IMR-90 (cell line): Measurements from ENCODE around the gene CDK15. TPM values are rescaled to one million over a fixed set of nuclear protein-coding genes. Genes with fewer than 3 reads are reported as not detected.

Source experiments
- ATAC-seq: fragments of 200-7000 bp; cut with Tn5 transposase; 2 replicates; pipeline ENCODE4 v1.9.1; 2020; ENCODE audit warnings: low read depth, mild to moderate bottlenecking, moderate library complexity
- BruUV-seq: library from RNA; stranded (reverse); fragments of 400-500 nt; replicated peaks from 2 replicates; lab custom pipeline; 2021; lab: Mats Ljungman, UMichigan
- CTCF ChIA-PET: fragments of 300-600 bp; formaldehyde crosslinking; extraction: SDS; loops from one replicate; lab custom pipeline; 2021; ENCODE audit warnings: antibody characterized with exemption; lab: Yijun Ruan, JAX
- POLR2A ChIA-PET: fragments of 300-600 bp; sonication (Branson Sonifier 250); formaldehyde crosslinking; loops from one replicate; lab custom pipeline; 2022; ENCODE audit warnings: antibody characterized with exemption; ENCODE audit not compliant: unreplicated experiment; lab: Charles Lee
- DNase-seq: peaks from one replicate; pipeline ENCODE4 v3.0.0; 2013
- H2AFZ ChIP-seq: replicated peaks from 2 replicates; pipeline ENCODE3; 2013; ENCODE audit warnings: low read length, mild to moderate bottlenecking; ENCODE audit not compliant: poor library complexity
- H2AK5ac ChIP-seq: 2 replicates; pipeline ENCODE4 v1.6.1; 2013; ENCODE audit warnings: low read depth, low read length, inconsistent platforms
- H2AK9ac ChIP-seq: replicated peaks from 2 replicates; pipeline ENCODE3; 2013; ENCODE audit warnings: mild to moderate bottlenecking, low read depth, low read length, moderate library complexity; ENCODE audit not compliant: poor library complexity
- H2BK120ac ChIP-seq: 2 replicates; pipeline ENCODE4 v1.6.1; 2013; ENCODE audit warnings: low read depth, low read length, inconsistent platforms
- H2BK15ac ChIP-seq: 3 replicates; pipeline ENCODE4 v1.6.1; 2013; ENCODE audit warnings: low read depth, low read length, inconsistent platforms
- H2BK20ac ChIP-seq: 2 replicates; pipeline ENCODE4 v1.6.1; 2013; ENCODE audit warnings: low read depth, mild to moderate bottlenecking, inconsistent platforms, low read length, moderate library complexity
- H2BK5ac ChIP-seq: 2 replicates; pipeline ENCODE4 v1.6.1; 2013; ENCODE audit warnings: mild to moderate bottlenecking, low read depth, low read length, inconsistent platforms; ENCODE audit not compliant: poor library complexity, severe bottlenecking
- H3K14ac ChIP-seq: replicated peaks from 2 replicates; pipeline ENCODE4 v1.6.1; 2013; ENCODE audit warnings: low read depth, low read length, inconsistent platforms
- H3K18ac ChIP-seq: 2 replicates; pipeline ENCODE4 v1.6.1; 2013; ENCODE audit warnings: low read depth, low read length, control low read depth
- H3K23ac ChIP-seq: 2 replicates; pipeline ENCODE4 v1.6.1; 2013; ENCODE audit warnings: low read depth, low read length, inconsistent platforms
- H3K27ac ChIP-seq: 2 replicates; pipeline ENCODE4 v1.5.1; 2013; ENCODE audit warnings: mild to moderate bottlenecking, control low read depth, low read length; ENCODE audit not compliant: insufficient read depth
- H3K27me3 ChIP-seq: 2 replicates; pipeline ENCODE4 v1.6.1; 2013; ENCODE audit warnings: low read length; ENCODE audit not compliant: control insufficient read depth, insufficient read depth
- H3K36me3 ChIP-seq: 2 replicates; pipeline ENCODE4 v1.6.1; 2013; ENCODE audit warnings: low read length, mixed read lengths; ENCODE audit not compliant: control insufficient read depth, insufficient read depth
- H3K4ac ChIP-seq: 2 replicates; pipeline ENCODE4 v1.6.1; 2013; ENCODE audit warnings: low read depth, low read length, inconsistent platforms
- H3K4me1 ChIP-seq: 2 replicates; pipeline ENCODE4 v1.6.1; 2013; ENCODE audit warnings: low read length, mixed read lengths; ENCODE audit not compliant: control insufficient read depth, insufficient read depth
- H3K4me2 ChIP-seq: 2 replicates; pipeline ENCODE4 v1.6.1; 2013; ENCODE audit warnings: low read depth, mild to moderate bottlenecking, control low read depth, low read length, moderate library complexity
- H3K4me3 ChIP-seq: 2 replicates; pipeline ENCODE4 v1.5.1; 2013; ENCODE audit warnings: low read depth, mild to moderate bottlenecking, control low read depth, low read length, moderate library complexity; ENCODE audit not compliant: insufficient read depth
- H3K56ac ChIP-seq: 2 replicates; pipeline ENCODE4 v1.6.1; 2013; ENCODE audit warnings: low read length, inconsistent platforms; ENCODE audit not compliant: insufficient read depth; ENCODE audit errors: extremely low read depth
- H3K79me1 ChIP-seq, 2 experiments: 2 replicates each; pipeline ENCODE4 v1.6.1; 2013; ENCODE audit warnings: low read length in 2 of 2, inconsistent platforms in 1 of 2, low read depth in 1 of 2
- H3K9ac ChIP-seq: 2 replicates; pipeline ENCODE4 v1.6.1; 2013; ENCODE audit warnings: low read depth, low read length, control low read depth
- H3K9me1 ChIP-seq: 2 replicates; pipeline ENCODE4 v1.6.1; 2013; ENCODE audit warnings: low read length, inconsistent platforms; ENCODE audit not compliant: insufficient read depth
- H3K9me3 ChIP-seq: 2 replicates; pipeline ENCODE4 v1.6.1; 2013; ENCODE audit warnings: low read length; ENCODE audit not compliant: control insufficient read depth, insufficient read depth
- H4K20me1 ChIP-seq: 2 replicates; pipeline ENCODE4 v1.6.1; 2013; ENCODE audit warnings: low read length, inconsistent platforms; ENCODE audit not compliant: insufficient read depth
- H4K5ac ChIP-seq: 2 replicates; pipeline ENCODE4 v1.6.1; 2013; ENCODE audit warnings: mild to moderate bottlenecking, low read depth, low read length, control low read depth
- H4K8ac ChIP-seq, 2 experiments: 2 replicates each; pipeline ENCODE4 v1.6.1; 2013; ENCODE audit warnings: low read depth in 2 of 2, low read length in 2 of 2, control low read depth in 1 of 2, inconsistent platforms in 1 of 2
- H4K91ac ChIP-seq: 2 replicates; pipeline ENCODE4 v1.6.1; 2013; ENCODE audit warnings: low read depth, low read length, inconsistent platforms; ENCODE audit not compliant: insufficient read depth
- ELK1 ChIP-seq: fragments of 150-350 bp; IDR thresholded peaks from 2 replicates; pipeline ENCODE4 v1.6.1; 2016; ENCODE audit warnings: low read depth, mild to moderate bottlenecking, low read length, moderate library complexity, borderline replicate concordance
- RFX5 ChIP-seq: IDR thresholded peaks from 2 replicates; pipeline ENCODE4 v1.8.0; 2012; ENCODE audit warnings: low read depth, mild to moderate bottlenecking, low read length, moderate library complexity
- WGBS, 2 experiments: methylation state at CpG; one replicate each; pipeline versions ENCODE4 v1.1.5 to v1.1.7; 2013; ENCODE audit warnings: missing lambda C conversion rate in 2 of 2; ENCODE audit not compliant: insufficient read length in 1 of 2; ENCODE audit errors: extremely low coverage in 2 of 2; 5-methylcytosine and 5-hydroxymethylcytosine counted together
- dilution Hi-C: fragments of 300-500 bp; cut with HindIII; formaldehyde crosslinking; loops from one replicate; pipeline ENCODE4 v1.14.3; 2018; ENCODE audit warnings: low sequenced_read_pairs; ENCODE audit not compliant: unreplicated experiment
- in situ Hi-C: fragments of 300-500 bp; cut with MboI; formaldehyde crosslinking; loops from 3 replicates; pipeline ENCODE4 v1.14.3; 2019; ENCODE audit warnings: low sequenced_read_pairs, inconsistent platforms, mixed read lengths
- intact Hi-C: fragments of 100-400 bp; cut with micrococcal nuclease; formaldehyde crosslinking; loops from 2 replicates; pipeline ENCODE4 v1.10.0; 2022
- polyA plus RNA-seq, 3 experiments: library from polyadenylated mRNA; depleted of rRNA; stranded (reverse); fragments of >200 nt; gene quantifications; 2 replicates each; pipeline ENCODE4 v1.2.3, GENCODE V29; 2012; ENCODE audit warnings: low replicate concordance in 1 of 3
- total RNA-seq: library from RNA; depleted of rRNA; stranded (reverse); fragments of >200 nt; gene quantifications from 2 replicates; pipeline ENCODE4 v1.2.3, GENCODE V29; 2012

CDK15 gene
- total and polyA plus RNA-seq, 2 of the 4 experiments (the other 2 are of a cell fraction): 16.1 to 33.0 TPM

DNA sequence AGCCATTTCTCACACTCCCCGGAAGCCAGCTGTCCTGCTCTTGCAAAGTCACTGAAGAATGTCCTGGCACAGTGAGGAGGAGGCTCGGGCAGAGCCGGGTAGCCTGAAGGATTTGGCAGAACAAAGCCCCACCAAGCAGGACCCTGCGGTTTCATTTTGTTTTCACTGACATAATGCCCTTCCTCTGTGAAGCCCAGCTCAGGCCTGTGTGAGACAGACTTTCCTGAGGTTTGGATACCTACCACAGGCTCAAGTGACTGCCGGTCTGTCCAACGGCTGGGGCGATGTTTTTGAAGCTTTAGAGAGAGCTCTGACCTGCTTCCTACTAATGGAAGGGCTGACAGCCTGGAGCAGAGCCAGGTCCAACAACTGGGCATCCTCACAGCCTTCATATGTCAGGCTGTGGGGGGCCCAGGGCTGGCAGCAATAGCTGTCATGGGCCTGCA is 127.5 kb downstream of the CDK15 start:
- Histone ChIP-seq H3K9me1 (0 out of 2 replicates have a peak, but pooled peaks cover 11% of the 10 kb centered on the region), H3K79me1 (no peaks in the 10 kb centered on the region), H2BK20ac (no peak overlapping the region), H4K8ac (peak overlapping the region in 1 of 2 experiments; percentile 24; a peak in 2 of 4 replicates), H3K4me2 (no peak overlapping the region), H4K91ac (no peak overlapping the region), H3K4me1 (peaks cover 10% of the 10 kb centered on the region), H2AK5ac (no peak overlapping the region), H3K14ac (peak overlapping the region; percentile 57), H4K20me1 (no peaks in the 10 kb centered on the region), H3K56ac (no peak overlapping the region), H2BK120ac (peak overlapping the region; percentile 53; the same call in 1 of the 2 replicates), H3K18ac (no peak overlapping the region), H3K23ac (no peak overlapping the region), H4K5ac (peak overlapping the region; percentile 30; the same call in 1 of the 2 replicates), H3K27ac (no peak overlapping the region), H2BK15ac (no peak overlapping the region), H3K9me3 (peaks cover 2% of the 10 kb centered on the region; the same call in 1 of the 2 replicates), H3K4ac (peak overlapping the region; percentile 27; the same call in 1 of the 2 replicates), H3K27me3 (no peaks in the 10 kb centered on the region), H3K9ac (no peak overlapping the region), H2AK9ac (no peak overlapping the region), H3K4me3 (no peak overlapping the region), H3K36me3 (no peaks in the 10 kb centered on the region), H2BK5ac (no peak overlapping the region), H2AFZ (peak overlapping the region; percentile 87)
- ChIA-PET POLR2A (no interaction called here), CTCF (no interaction called here)
- BruUV-seq: no TSS peak
- WGBS, 2 experiments: 17% methylated on average over 3 of the region's 7 CpGs; no CpG with 5 or more reads in 1 of the 2 experiments
- ATAC-seq (peak; percentile 43), DNase-seq (no peak)
- TF ChIP-seq ELK1 (no peak), RFX5 (no peak)
- in situ Hi-C loops: no loop called here
- intact Hi-C loops: no loop called here
- dilution Hi-C loops: no loop called here
